Panc1 (cell line): Measurements from ENCODE around the gene FXYD7. TPM values are rescaled to one million over a fixed set of nuclear protein-coding genes. Genes with fewer than 3 reads are reported as not detected.

ENCODE experiments used
- ATAC-seq: fragments of 200-7000 bp; cut with Tn5 transposase; 2 replicates; pipeline ENCODE4 v1.9.1; 2020; ENCODE audit warnings: mild to moderate bottlenecking, moderate library complexity
- BruUV-seq: library from RNA; stranded (reverse); fragments of 400-500 nt; replicated peaks from 2 replicates; lab custom pipeline; 2021; lab: Mats Ljungman, UMichigan
- CTCF ChIA-PET: fragments of 300-600 bp; sonication (Branson Sonifier 250); formaldehyde crosslinking; loops from one replicate; lab custom pipeline; 2022; ENCODE audit warnings: antibody characterized with exemption; lab: Charles Lee
- POLR2A ChIA-PET: fragments of 300-600 bp; sonication (Branson Sonifier 250); formaldehyde crosslinking; loops from one replicate; lab custom pipeline; 2022; ENCODE audit warnings: antibody characterized with exemption; lab: Charles Lee
- DNase-seq: peaks from one replicate; pipeline ENCODE4 v3.0.0-alpha.2; 2010; ENCODE audit warnings: low read depth, low spot score
- H3K27ac ChIP-seq: 2 replicates; pipeline ENCODE4 v1.5.1; 2011; ENCODE audit warnings: mild to moderate bottlenecking, low read length, inconsistent platforms
- H3K27me3 ChIP-seq: fragments of 200-500 bp; sonication (Bioruptor generic); 2 replicates; pipeline ENCODE4 v1.6.0; 2014; ENCODE audit warnings: low read length, inconsistent platforms; ENCODE audit not compliant: control insufficient read depth, insufficient read depth
- H3K36me3 ChIP-seq: fragments of 200-500 bp; sonication (Bioruptor generic); 2 replicates; pipeline ENCODE4 v1.5.1; 2014; ENCODE audit warnings: inconsistent platforms, mild to moderate bottlenecking, low read length, moderate library complexity; ENCODE audit not compliant: control insufficient read depth, insufficient read depth
- H3K4me1 ChIP-seq: 2 replicates; pipeline ENCODE4 v1.5.1; 2011; ENCODE audit warnings: inconsistent platforms, mild to moderate bottlenecking, low read length, moderate library complexity; ENCODE audit not compliant: control insufficient read depth, insufficient read depth
- H3K4me3 ChIP-seq, 2 experiments: 2 replicates each; pipeline ENCODE4 v1.5.1; 2011 to 2012; ENCODE audit warnings: low read depth in 2 of 2, low read length in 2 of 2, mild to moderate bottlenecking in 2 of 2, inconsistent platforms in 1 of 2, moderate library complexity in 1 of 2
- H3K9me3 ChIP-seq: fragments of 200-500 bp; sonication (Bioruptor generic); 2 replicates; pipeline ENCODE4 v1.5.1; 2014; ENCODE audit warnings: low read depth, mild to moderate bottlenecking, inconsistent platforms, low read length, moderate library complexity; ENCODE audit not compliant: control insufficient read depth, insufficient read depth
- POLR2AphosphoS5 ChIP-seq: IDR thresholded peaks from 2 replicates; pipeline ENCODE4 v1.6.1; 2012; ENCODE audit warnings: mild to moderate bottlenecking, low read depth, low read length, moderate library complexity
- SIN3A ChIP-seq: IDR thresholded peaks from 2 replicates; pipeline ENCODE4 v1.6.1; 2012; ENCODE audit warnings: low read depth, mild to moderate bottlenecking, low read length, moderate library complexity, borderline replicate concordance; ENCODE audit not compliant: insufficient read depth
- TCF7L2 ChIP-seq: IDR thresholded peaks from 2 replicates; pipeline ENCODE4 v1.6.1; 2011; ENCODE audit warnings: mild to moderate bottlenecking, low read depth, low read length, inconsistent platforms
- in situ Hi-C: cut with HindIII; loops from 2 replicates; pipeline ENCODE4 v1.10.0; 2016; ENCODE audit warnings: low sequenced_read_pairs, low pct_unique_long_range_greater_than_20kb
- intact Hi-C: fragments of 100-400 bp; cut with micrococcal nuclease; formaldehyde crosslinking; loops from one replicate; pipeline ENCODE4 v1.10.0; 2022; ENCODE audit not compliant: unreplicated experiment
- total RNA-seq: library from RNA; stranded (reverse); gene quantifications from one replicate; pipeline ENCODE4 v1.2.1, GENCODE V29; 2021; ENCODE audit not compliant: unreplicated experiment
- TF ChIP-seq, protein P1 (sequence below): fragments of 450-650 bp; IDR thresholded peaks from 2 replicates; pipeline ENCODE4 v1.5.1; 2017; ENCODE audit warnings: mild to moderate bottlenecking
- TF ChIP-seq, protein P2 (sequence below), 2 experiments: IDR thresholded peaks; 2 replicates each; pipeline ENCODE4 v1.6.1; 2011 to 2012; ENCODE audit warnings: low read depth in 2 of 2, control low read depth in 1 of 2, low read length in 1 of 2, mild to moderate bottlenecking in 1 of 2, moderate library complexity in 1 of 2; ENCODE audit not compliant: insufficient read depth in 1 of 2

Gene FXYD7
- total RNA-seq, 1 experiment from 2014 or later, result not detected

DNA sequence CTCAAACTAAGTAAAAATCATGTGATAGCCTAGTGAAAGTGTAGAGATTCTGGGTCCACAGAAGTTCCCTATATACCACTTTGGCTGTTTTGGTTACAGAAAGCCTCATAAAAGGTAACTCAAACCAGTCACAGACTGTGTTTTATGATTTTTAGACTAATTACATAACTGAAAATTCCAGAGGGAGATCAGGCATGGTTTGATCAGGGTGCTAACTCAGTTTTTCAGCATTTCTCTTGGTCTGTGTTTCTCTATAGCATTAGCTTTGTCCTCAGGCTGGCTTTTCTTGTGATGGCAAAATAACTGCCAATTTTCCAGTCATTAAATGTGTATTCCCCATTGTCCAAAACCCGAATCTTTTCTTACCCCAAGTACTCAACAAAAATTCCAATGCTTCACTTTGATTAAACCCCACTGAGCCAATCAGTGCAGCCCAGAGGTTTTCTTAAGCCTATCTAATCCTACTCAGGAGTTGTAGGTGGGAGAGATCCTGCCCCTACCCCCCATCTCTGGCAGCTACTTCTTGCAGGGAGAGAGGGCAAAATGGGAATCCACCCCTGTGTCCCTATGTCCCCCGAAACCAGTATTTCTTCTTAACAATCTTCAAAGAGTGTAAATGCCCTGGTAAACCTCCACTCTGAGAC lies 36.0 kb upstream of the FXYD7 start:
- TF ChIP-seq TCF7L2 (no peak), POLR2AphosphoS5 (no peak), SIN3A (no peak)
- TF ChIP-seq, protein P1, sequence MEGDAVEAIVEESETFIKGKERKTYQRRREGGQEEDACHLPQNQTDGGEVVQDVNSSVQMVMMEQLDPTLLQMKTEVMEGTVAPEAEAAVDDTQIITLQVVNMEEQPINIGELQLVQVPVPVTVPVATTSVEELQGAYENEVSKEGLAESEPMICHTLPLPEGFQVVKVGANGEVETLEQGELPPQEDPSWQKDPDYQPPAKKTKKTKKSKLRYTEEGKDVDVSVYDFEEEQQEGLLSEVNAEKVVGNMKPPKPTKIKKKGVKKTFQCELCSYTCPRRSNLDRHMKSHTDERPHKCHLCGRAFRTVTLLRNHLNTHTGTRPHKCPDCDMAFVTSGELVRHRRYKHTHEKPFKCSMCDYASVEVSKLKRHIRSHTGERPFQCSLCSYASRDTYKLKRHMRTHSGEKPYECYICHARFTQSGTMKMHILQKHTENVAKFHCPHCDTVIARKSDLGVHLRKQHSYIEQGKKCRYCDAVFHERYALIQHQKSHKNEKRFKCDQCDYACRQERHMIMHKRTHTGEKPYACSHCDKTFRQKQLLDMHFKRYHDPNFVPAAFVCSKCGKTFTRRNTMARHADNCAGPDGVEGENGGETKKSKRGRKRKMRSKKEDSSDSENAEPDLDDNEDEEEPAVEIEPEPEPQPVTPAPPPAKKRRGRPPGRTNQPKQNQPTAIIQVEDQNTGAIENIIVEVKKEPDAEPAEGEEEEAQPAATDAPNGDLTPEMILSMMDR, result no peak
- TF ChIP-seq, protein P2, sequence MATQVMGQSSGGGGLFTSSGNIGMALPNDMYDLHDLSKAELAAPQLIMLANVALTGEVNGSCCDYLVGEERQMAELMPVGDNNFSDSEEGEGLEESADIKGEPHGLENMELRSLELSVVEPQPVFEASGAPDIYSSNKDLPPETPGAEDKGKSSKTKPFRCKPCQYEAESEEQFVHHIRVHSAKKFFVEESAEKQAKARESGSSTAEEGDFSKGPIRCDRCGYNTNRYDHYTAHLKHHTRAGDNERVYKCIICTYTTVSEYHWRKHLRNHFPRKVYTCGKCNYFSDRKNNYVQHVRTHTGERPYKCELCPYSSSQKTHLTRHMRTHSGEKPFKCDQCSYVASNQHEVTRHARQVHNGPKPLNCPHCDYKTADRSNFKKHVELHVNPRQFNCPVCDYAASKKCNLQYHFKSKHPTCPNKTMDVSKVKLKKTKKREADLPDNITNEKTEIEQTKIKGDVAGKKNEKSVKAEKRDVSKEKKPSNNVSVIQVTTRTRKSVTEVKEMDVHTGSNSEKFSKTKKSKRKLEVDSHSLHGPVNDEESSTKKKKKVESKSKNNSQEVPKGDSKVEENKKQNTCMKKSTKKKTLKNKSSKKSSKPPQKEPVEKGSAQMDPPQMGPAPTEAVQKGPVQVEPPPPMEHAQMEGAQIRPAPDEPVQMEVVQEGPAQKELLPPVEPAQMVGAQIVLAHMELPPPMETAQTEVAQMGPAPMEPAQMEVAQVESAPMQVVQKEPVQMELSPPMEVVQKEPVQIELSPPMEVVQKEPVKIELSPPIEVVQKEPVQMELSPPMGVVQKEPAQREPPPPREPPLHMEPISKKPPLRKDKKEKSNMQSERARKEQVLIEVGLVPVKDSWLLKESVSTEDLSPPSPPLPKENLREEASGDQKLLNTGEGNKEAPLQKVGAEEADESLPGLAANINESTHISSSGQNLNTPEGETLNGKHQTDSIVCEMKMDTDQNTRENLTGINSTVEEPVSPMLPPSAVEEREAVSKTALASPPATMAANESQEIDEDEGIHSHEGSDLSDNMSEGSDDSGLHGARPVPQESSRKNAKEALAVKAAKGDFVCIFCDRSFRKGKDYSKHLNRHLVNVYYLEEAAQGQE (IDR thresholded peaks at IDR 0.05; ENCODE audit: insufficient read depth in 1 of 2, low read depth in 2 of 2, low read length in 1 of 2), result no peak
- H3K4me3 ChIP-seq, result no peak overlapping the region
- no peaks in the 10 kb centered on the region for H3K36me3 ChIP-seq
- DNase-seq (no peak), ATAC-seq (no peak)
- H3K27me3 ChIP-seq, result no peaks in the 10 kb centered on the region
- in situ Hi-C loops (no loop called here), intact Hi-C loops (no loop called here)
- H3K4me1 ChIP-seq, result no peaks in the 10 kb centered on the region
- BruUV-seq, result no TSS peak
- H3K27ac ChIP-seq, result no peak overlapping the region
- POLR2A ChIA-PET, result no interaction called here
- no peaks in the 10 kb centered on the region for H3K9me3 ChIP-seq
- CTCF ChIA-PET, result no interaction called here

DNA sequence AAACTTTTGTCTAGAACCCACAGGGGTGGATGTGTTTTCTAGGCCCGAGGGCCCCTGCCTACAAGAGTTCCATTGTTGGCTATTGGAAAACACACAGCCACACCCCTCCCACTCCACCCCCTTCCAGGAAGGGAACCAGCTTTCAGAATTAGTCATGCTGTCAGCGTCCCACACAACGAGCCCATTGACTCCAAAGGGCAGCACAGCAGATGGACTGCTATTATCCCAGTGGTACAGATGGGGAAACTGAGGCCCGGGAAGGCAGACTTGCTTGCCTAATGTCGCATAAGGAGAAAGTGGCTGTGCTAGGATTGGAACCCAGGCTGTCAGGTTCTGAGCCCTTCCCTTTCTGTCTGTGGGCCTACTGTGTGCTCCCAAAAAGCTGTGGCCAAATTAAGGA lies 35.5 kb upstream of the FXYD7 start:
- TF ChIP-seq, protein P2 (IDR thresholded peaks at IDR 0.05; ENCODE audit: insufficient read depth in 1 of 2, low read depth in 2 of 2, low read length in 1 of 2), result no peak
- TF ChIP-seq, protein P1, result no peak
- no peak for TF ChIP-seq TCF7L2
- no peak for TF ChIP-seq SIN3A
- no peak for TF ChIP-seq POLR2AphosphoS5
- CTCF ChIA-PET, result interaction anchor here (0.6 kb wide), 1 partner anchor 47 kb away, joined by 5 read pairs; the partner anchor contains the start of gene FXYD5
- H3K4me1 ChIP-seq, result no peaks in the 10 kb centered on the region
- ATAC-seq (no peak), DNase-seq (no peak)
- no peak overlapping the region for H3K27ac ChIP-seq
- intact Hi-C loops, result no loop called here
- BruUV-seq, result no TSS peak
- no peaks in the 10 kb centered on the region for H3K36me3 ChIP-seq
- H3K9me3 ChIP-seq, result no peaks in the 10 kb centered on the region
- no peaks in the 10 kb centered on the region for H3K27me3 ChIP-seq
- POLR2A ChIA-PET, result no interaction called here
- in situ Hi-C loops, result no loop called here
- H3K4me3 ChIP-seq, result no peak overlapping the region
